Naive thymus-derived CD8-positive, alpha-beta T cell (primary cell): ENCODE results near the gene PPP1R16B. TPM values are rescaled to one million over a fixed set of nuclear protein-coding genes. Genes with fewer than 3 reads are reported as not detected.

Source experiments
- polyA plus RNA-seq, 3 donors: library from polyadenylated mRNA; unstranded; fragments of 300-500 nt; fragmentation: Illumina TruSeq; gene quantifications; one replicate each; pipeline ENCODE4 v1.2.3, GENCODE V29; 2021
- total RNA-seq, 8 experiments: library from RNA in 2 of 8; stranded (reverse) in 2 of 8; gene quantifications; one replicate each; pipeline ENCODE4 v1.2.3 and lab custom pipeline; 2021 to 2026

The PPP1R16B gene
- total and polyA plus RNA-seq, 5 experiments from 2014 or later = 9.7 to 33.6 (median 15.6) TPM

Other genes starting within 250 kb of the PPP1R16B start
- not detected for gene ADIG, start 224.5 kb upstream of the PPP1R16B start, total RNA-seq
- not detected for gene ADIG, start 224.5 kb upstream of the PPP1R16B start, polyA plus RNA-seq
- not detected for gene ARHGAP40, start 203.9 kb upstream of the PPP1R16B start, total RNA-seq
- not detected for gene ARHGAP40, start 203.9 kb upstream of the PPP1R16B start, polyA plus RNA-seq
- gene SLC32A1, start 81.2 kb upstream of the PPP1R16B start, total RNA-seq = not detected
- not detected for gene SLC32A1, start 81.2 kb upstream of the PPP1R16B start, polyA plus RNA-seq
- gene ACTR5, start 57.2 kb upstream of the PPP1R16B start, total RNA-seq = 10 to 100 TPM; 20.7 to 21.8 TPM
- gene ACTR5, start 57.2 kb upstream of the PPP1R16B start, polyA plus RNA-seq = 10 to 100 TPM in 2 of 3 donors, 1 to 10 TPM in 1; 8.8 to 10.3 (median 10.2) TPM
- 1 to 10 TPM; 1.0 to 1.1 TPM for gene FAM83D, start 120.7 kb downstream of the PPP1R16B start, total RNA-seq
- gene FAM83D, start 120.7 kb downstream of the PPP1R16B start, polyA plus RNA-seq = under 1 TPM; 0.46 to 0.56 (median 0.49) TPM
- 10 to 100 TPM; 12.1 to 12.5 TPM for gene DHX35, start 156.6 kb downstream of the PPP1R16B start, total RNA-seq
- 1 to 10 TPM; 5.4 to 7.5 (median 5.6) TPM for gene DHX35, start 156.6 kb downstream of the PPP1R16B start, polyA plus RNA-seq